B cell (primary cell): ENCODE data around the gene WASF3. TPM values are rescaled to one million over a fixed set of nuclear protein-coding genes. Genes with fewer than 3 reads are reported as not detected.

Experiments used
- ATAC-seq: fragments of 200-7000 bp; cut with Tn5 transposase; one replicate; pipeline ENCODE4 v1.10.0; 2021; ENCODE audit warnings: low read depth, mild to moderate bottlenecking, moderate number of reproducible peaks, moderate library complexity
- CTCF ChIA-PET: fragments of 350-600 bp; sonication (Branson Sonifier 250); formaldehyde crosslinking; loops from one replicate; lab custom pipeline; 2021; ENCODE audit warnings: antibody characterized with exemption, inconsistent platforms; lab: Charles Lee
- POLR2A ChIA-PET: fragments of 350-600 bp; sonication (Branson Sonifier 250); formaldehyde crosslinking; loops from one replicate; lab custom pipeline; 2021; ENCODE audit warnings: antibody characterized with exemption; lab: Charles Lee
- DNase-seq: peaks from one replicate; pipeline ENCODE4 v3.0.0; 2013
- H2AFZ ChIP-seq: 2 replicates; pipeline ENCODE4 v1.6.1; 2012; ENCODE audit warnings: mild to moderate bottlenecking, low read depth, low read length; ENCODE audit not compliant: insufficient read depth, poor library complexity, severe bottlenecking
- H3K27ac ChIP-seq, 2 donors: 1 replicate in 1 of 2; 2 replicates in 1 of 2; pipeline ENCODE4 v1.5.1; 2012 to 2013; ENCODE audit warnings: low read length in 2 of 2, mild to moderate bottlenecking in 2 of 2, moderate library complexity in 1 of 2
- H3K27me3 ChIP-seq, 4 experiments: fragments of 200-600 bp in 1 of 4; sonication (generic) in 1 of 4; replicated peaks in 1 of 4; 1 replicate in 2 of 4; 2 replicates in 2 of 4; pipeline versions ENCODE4 v1.6.1 to v1.7.0; 2013 to 2016; ENCODE audit warnings: low read length in 3 of 4, mild to moderate bottlenecking in 2 of 4, mixed read lengths in 1 of 4, moderate library complexity in 1 of 4; ENCODE audit not compliant: insufficient read depth in 4 of 4, control insufficient read depth in 3 of 4; ENCODE audit errors: control extremely low read depth in 1 of 4
- H3K36me3 ChIP-seq, 2 experiments: replicated peaks in 1 of 2; 1 replicate in 1 of 2; 2 replicates in 1 of 2; pipeline versions ENCODE4 v1.6.1 to v1.7.1; 2013; ENCODE audit warnings: low read length in 1 of 2; ENCODE audit not compliant: insufficient read depth in 2 of 2, control insufficient read depth in 1 of 2; ENCODE audit errors: control extremely low read depth in 1 of 2, extremely low read depth in 1 of 2
- H3K4me1 ChIP-seq, 2 donors: fragments of 200-600 bp in 1 of 2; sonication (generic) in 1 of 2; 1 replicate in 1 of 2; 2 replicates in 1 of 2; pipeline versions ENCODE4 v1.5.1 to v1.6.1; 2013 to 2017; ENCODE audit warnings: low read length in 2 of 2; ENCODE audit not compliant: control insufficient read depth in 2 of 2, insufficient read depth in 2 of 2
- H3K4me2 ChIP-seq: replicated peaks from 2 replicates; pipeline ENCODE3; 2012; ENCODE audit warnings: mild to moderate bottlenecking, low read depth, low read length; ENCODE audit not compliant: poor library complexity, severe bottlenecking
- H3K4me3 ChIP-seq, 5 experiments: fragments of 200-600 bp in 1 of 5; sonication (generic) in 1 of 5; 1 replicate in 3 of 5; 2 replicates in 2 of 5; pipeline versions ENCODE4 v1.5.1 to v1.7.0; 2011 to 2016; ENCODE audit warnings: low read length in 4 of 5, mild to moderate bottlenecking in 4 of 5, low read depth in 2 of 5, control low read depth in 1 of 5, moderate library complexity in 1 of 5; ENCODE audit not compliant: insufficient read depth in 1 of 5; ENCODE audit errors: control extremely low read depth in 1 of 5, extremely low read depth in 1 of 5
- H3K79me2 ChIP-seq: fragments of 200-600 bp; sonication (generic); one replicate; pipeline ENCODE4 v1.6.0; 2016; ENCODE audit warnings: low read length; ENCODE audit not compliant: control insufficient read depth, insufficient read depth
- H3K9ac ChIP-seq: fragments of 200-600 bp; sonication (generic); 2 replicates; pipeline ENCODE4 v1.6.1; 2017; ENCODE audit warnings: mild to moderate bottlenecking, low read length, moderate library complexity
- H3K9me3 ChIP-seq, 3 donors: one replicate each; pipeline versions ENCODE4 v1.6.1 to v1.7.1; 2013; ENCODE audit warnings: low read length in 2 of 3; ENCODE audit not compliant: control insufficient read depth in 2 of 3, insufficient read depth in 1 of 3; ENCODE audit errors: control extremely low read depth in 1 of 3
- H4K20me1 ChIP-seq: 2 replicates; pipeline ENCODE4 v1.6.0; 2012; ENCODE audit warnings: mild to moderate bottlenecking, low read length; ENCODE audit not compliant: insufficient read depth, control insufficient read depth, poor library complexity, severe bottlenecking
- H3K27ac Mint-ChIP-seq: one replicate; pipeline ENCODE4 v1.8.0; 2021; ENCODE audit warnings: mixed read lengths
- H3K27me3 Mint-ChIP-seq: one replicate; pipeline ENCODE4 v1.8.0; 2021; ENCODE audit warnings: mixed read lengths
- H3K4me1 Mint-ChIP-seq: one replicate; pipeline ENCODE4 v1.8.0; 2021; ENCODE audit warnings: mixed read lengths
- H3K4me3 Mint-ChIP-seq: one replicate; pipeline ENCODE4 v1.8.0; 2021; ENCODE audit warnings: mixed read lengths
- H3K9me3 Mint-ChIP-seq: one replicate; pipeline ENCODE4 v1.8.0; 2022; ENCODE audit warnings: mixed read lengths; ENCODE audit not compliant: insufficient read depth
- CTCF ChIP-seq: fragments of 200-600 bp; IDR thresholded peaks from one replicate; pipeline ENCODE4 v1.8.0; 2022; ENCODE audit warnings: antibody characterized with exemption, mild to moderate bottlenecking
- EZH2 ChIP-seq: IDR thresholded peaks from 2 replicates; pipeline ENCODE4 v1.6.1; 2012; ENCODE audit warnings: borderline replicate concordance, low read depth, mild to moderate bottlenecking, moderate library complexity, low read length; ENCODE audit not compliant: insufficient read depth, poor library complexity, severe bottlenecking
- WGBS: methylation state at CpG from one replicate; pipeline ENCODE4 v1.1.5; 2013; ENCODE audit warnings: missing lambda C conversion rate; ENCODE audit not compliant: insufficient coverage; 5-methylcytosine and 5-hydroxymethylcytosine counted together
- intact Hi-C: fragments of 100-400 bp; cut with micrococcal nuclease; formaldehyde crosslinking; loops from one replicate; pipeline ENCODE4 v1.10.0; 2022
- polyA plus RNA-seq: library from polyadenylated mRNA; depleted of rRNA; stranded (reverse); fragments of >200 nt; gene quantifications from 2 replicates; pipeline ENCODE4 v1.2.3, GENCODE V29; 2012
- total RNA-seq, 2 donors: library from RNA; stranded (reverse); fragments of 120-200 nt in 1 of 2; gene quantifications; 1 replicate in 1 of 2; 2 replicates in 1 of 2; pipeline versions ENCODE4 v1.2.3 to v1.2.4, GENCODE V29; 2013 to 2022

WASF3 gene
- total and polyA plus RNA-seq, 2 donors (not counting 1 experiment from before 2014, with no cell fraction given), result 0.18 to 0.89 TPM

GRCh38 chr13:26718872-26719271, 161.4 kb downstream of the WASF3 start:
- no peak overlapping the region for H3K9ac ChIP-seq
- no peak overlapping the region for H3K27ac Mint-ChIP-seq
- peaks cover 17% of the 10 kb centered on the region for H3K4me1 Mint-ChIP-seq
- DNase-seq, result no peak
- peaks cover 0 to 3% (median 0%) of the 10 kb centered on the region in 3 donors for H3K9me3 ChIP-seq
- no peaks in the 10 kb centered on the region for H4K20me1 ChIP-seq
- H2AFZ ChIP-seq, result no peak overlapping the region
- TF ChIP-seq EZH2, result no peak
- no peak for TF ChIP-seq CTCF
- intact Hi-C loops, result no loop called here
- no peak overlapping the region for H3K4me3 Mint-ChIP-seq
- peaks cover 12 to 15% of the 10 kb centered on the region in 2 donors for H3K4me1 ChIP-seq
- ChIA-PET CTCF (interaction anchor here (1.8 kb wide), 1 partner anchor 21 kb away, joined by 4 read pairs; no protein-coding TSS in a partner anchor), POLR2A (no interaction called here)
- H3K79me2 ChIP-seq, result no peaks in the 10 kb centered on the region
- peaks cover 8% of the 10 kb centered on the region for H3K27me3 Mint-ChIP-seq
- H3K27ac ChIP-seq, result no peak overlapping the region
- no peaks in the 10 kb centered on the region for H3K36me3 ChIP-seq
- H3K4me2 ChIP-seq, result no peak overlapping the region
- no peaks in the 10 kb centered on the region for H3K9me3 Mint-ChIP-seq
- WGBS, result 86% methylated on average over 5 of the region's 5 CpGs
- ATAC-seq, result no peak
- peaks cover 0 to 7% (median 1%) of the 10 kb centered on the region in 4 experiments for H3K27me3 ChIP-seq
- H3K4me3 ChIP-seq, result no peak overlapping the region

GRCh38 chr13:26719356-26719945, 162.0 kb downstream of the WASF3 start:
- H3K27ac Mint-ChIP-seq, result no peak overlapping the region
- Histone ChIP-seq H2AFZ (no peak overlapping the region), H4K20me1 (no peaks in the 10 kb centered on the region), H3K4me3 (no peak overlapping the region), H3K4me2 (no peak overlapping the region), H3K27ac (no peak overlapping the region), H3K27me3 (peaks cover 0 to 7% (median 1%) of the 10 kb centered on the region in 4 experiments), H3K4me1 (peaks cover 12 to 15% of the 10 kb centered on the region in 2 donors), H3K9ac (no peak overlapping the region), H3K9me3 (peaks cover 0 to 3% (median 0%) of the 10 kb centered on the region in 3 donors), H3K79me2 (no peaks in the 10 kb centered on the region), H3K36me3 (no peaks in the 10 kb centered on the region)
- no peak overlapping the region for H3K4me3 Mint-ChIP-seq
- WGBS, result 60% methylated on average over 2 of the region's 5 CpGs
- no peaks in the 10 kb centered on the region for H3K9me3 Mint-ChIP-seq
- ChIA-PET POLR2A (no interaction called here), CTCF (interaction anchor here (1.5 to 1.8 kb wide), 2 partner anchors 13 to 21 kb away, joined by 4 to 6 read pairs; no protein-coding TSS in a partner anchor)
- DNase-seq (no peak), ATAC-seq (no peak)
- TF ChIP-seq CTCF (no peak), EZH2 (no peak)
- peaks cover 17% of the 10 kb centered on the region for H3K4me1 Mint-ChIP-seq
- intact Hi-C loops, result no loop called here
- peaks cover 8% of the 10 kb centered on the region for H3K27me3 Mint-ChIP-seq
